NCI-H2171 treated with DMSO at 0.1 percent for 48 hours (cell line): ENCODE data around the gene TSPAN15.
"Not testable (repeated sequence)": the region's sequence is repeated elsewhere in the genome, so short reads cannot be mapped to it uniquely, and the experiment has no call there.

Experiments
- DNase-seq: peaks from one replicate; lab custom pipeline; 2025; lab: John Stamatoyannopoulos, UW

Gene TSPAN15

DNA sequence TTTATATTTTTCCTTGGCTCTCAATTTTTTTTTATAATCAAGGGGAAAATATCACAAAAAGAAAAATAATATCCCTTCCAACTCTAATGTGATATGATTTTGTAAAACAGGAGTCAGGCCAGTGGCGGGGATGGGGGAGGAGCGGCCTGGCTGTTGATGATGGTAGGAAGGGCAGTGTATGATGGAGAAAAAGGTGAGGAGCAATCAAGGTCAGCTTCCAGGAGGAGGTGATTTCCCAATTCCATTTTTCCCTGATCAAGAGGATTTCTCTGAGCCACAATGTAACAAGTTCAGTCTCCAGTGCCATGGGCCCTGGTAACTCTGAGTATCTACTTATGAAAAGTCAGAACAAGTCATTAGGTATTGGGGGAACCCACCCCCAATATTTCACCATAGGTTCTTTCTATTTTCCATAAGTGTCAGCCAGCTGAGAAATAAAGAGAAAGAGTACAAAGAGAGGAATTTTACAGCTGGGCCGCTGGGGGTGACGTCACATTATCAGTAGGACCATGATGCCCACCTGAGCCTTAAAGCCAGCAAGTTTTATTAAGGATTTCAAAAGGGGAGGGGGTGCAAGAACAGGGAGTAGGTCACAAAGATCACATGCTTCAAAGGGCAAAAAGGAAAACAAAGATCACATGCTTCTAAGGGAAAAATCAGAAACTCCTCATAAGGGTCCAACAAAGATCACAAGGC, 37.0 kb downstream of the TSPAN15 start:
- not testable (repeated sequence) for DNase-seq

DNA sequence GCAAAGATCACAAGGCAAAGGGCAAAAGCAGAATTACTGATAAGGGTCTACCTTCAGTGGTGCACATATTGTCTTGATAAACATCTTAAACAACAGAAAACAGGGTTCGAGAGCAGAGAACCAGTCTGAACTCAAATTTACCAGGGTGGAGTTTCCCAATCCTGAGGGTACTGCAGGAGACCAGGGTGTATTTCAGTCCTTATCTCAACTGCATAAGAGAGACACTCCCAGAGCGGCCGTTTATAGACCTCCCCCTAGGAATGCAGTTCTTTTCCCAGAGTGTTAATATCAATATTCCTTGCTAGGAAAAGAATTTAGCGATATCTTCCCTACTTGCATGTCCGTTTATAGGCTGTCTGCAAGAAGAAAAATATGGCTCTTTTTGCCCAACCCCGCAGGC, 37.6 kb downstream of the TSPAN15 start:
- DNase-seq = not testable (repeated sequence)

DNA sequence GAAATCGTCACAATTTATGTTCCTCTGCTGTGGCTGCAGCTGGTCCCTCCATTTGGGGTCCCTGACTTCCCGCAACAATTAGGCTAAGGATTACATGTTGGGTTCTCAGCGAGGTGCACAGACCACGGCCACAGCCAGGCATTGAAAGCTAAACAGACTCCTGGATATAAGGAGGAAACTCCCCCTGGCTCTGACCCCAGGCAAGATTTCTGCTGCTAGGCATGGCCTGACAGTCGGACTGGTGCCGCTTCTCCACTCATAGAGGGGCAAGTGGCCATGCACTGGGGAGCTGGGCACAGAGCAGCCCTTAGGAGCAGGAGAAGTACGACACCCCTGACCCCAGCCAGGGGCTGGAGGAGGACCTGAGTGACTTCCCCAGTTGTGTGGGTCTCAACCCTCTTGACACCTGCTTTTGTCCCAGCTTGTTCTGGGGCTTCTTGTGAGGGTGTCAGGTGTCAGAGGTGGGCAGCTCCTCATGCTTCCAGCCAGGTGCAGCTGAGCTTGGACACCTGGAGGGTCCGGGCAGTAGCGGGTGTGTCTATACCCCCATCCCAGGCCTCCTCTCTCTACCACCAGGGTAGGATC, 38.3 kb downstream of the TSPAN15 start:
- no peak for DNase-seq

DNA sequence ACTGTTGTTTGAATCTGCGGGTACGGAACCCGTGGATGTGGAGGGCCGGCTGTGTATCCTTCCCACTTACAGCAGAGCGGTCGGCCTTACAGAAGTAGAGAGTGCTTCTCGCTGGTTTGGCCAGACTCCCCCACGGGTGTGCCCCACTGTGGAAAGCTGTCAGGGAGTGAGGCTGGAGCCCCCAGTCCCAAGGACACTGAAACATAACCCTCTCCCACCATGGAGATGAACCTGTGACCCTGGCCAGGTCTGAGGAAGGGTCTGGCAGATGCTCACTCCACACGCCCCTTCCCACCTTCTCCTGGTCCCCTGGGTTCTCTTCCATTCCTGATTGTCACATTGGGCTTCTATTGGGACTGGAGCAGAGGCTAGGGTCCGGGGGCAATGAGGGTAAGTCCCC, 39.6 kb downstream of the TSPAN15 start:
- no peak for DNase-seq

DNA sequence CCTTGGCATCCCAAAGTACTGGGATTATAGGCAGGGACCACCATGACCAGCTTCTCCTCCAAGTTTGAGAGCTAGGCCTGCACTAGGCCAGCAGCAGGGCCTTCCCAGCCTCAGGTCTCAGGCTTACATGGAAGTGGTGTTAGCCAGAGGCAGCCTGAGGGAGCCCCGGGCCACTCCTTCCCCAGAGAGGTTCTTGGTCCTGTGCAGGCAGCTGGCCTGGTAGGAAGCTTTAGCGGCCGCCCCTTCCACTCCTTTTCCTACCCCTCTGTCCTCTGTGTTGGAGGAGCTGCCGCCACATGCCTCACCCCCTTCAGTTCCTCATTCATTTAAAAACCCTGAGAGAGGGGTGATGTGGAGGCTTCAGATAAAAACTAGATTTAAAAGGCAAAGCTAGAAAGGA, 40.3 kb downstream of the TSPAN15 start:
- DNase-seq = no peak

DNA sequence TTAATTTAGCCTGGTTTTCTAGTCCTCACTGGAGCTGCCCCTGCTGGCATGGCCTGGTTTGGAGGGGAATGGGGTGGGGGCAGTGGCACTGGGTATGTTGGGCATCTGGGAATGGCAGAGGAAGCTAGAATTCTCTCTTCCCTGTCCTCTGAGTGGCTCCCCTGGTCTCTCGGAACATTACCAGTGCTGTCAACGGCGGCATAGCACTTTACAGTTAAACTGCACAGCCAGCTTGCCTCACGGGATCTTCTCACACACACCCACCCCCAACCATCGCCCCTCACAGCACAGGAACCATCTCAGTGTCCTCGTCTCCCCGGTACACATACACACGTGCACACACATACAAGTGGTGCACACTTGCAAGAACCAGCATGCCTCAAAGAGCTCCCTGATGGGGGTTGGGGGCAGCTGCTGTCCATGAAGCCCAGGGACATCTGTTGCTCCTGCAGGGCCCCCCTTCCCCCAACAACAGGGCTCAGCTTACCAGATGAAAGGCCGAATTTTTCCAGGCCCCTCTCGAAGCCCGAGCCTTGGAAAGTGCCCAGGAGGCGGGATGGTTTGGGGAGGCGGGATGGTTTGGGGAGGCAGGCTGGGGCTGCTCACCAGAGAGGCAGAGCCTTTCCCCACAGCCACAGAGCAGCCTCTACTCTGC, 41.0 kb downstream of the TSPAN15 start:
- peak; percentile 36 for DNase-seq

DNA sequence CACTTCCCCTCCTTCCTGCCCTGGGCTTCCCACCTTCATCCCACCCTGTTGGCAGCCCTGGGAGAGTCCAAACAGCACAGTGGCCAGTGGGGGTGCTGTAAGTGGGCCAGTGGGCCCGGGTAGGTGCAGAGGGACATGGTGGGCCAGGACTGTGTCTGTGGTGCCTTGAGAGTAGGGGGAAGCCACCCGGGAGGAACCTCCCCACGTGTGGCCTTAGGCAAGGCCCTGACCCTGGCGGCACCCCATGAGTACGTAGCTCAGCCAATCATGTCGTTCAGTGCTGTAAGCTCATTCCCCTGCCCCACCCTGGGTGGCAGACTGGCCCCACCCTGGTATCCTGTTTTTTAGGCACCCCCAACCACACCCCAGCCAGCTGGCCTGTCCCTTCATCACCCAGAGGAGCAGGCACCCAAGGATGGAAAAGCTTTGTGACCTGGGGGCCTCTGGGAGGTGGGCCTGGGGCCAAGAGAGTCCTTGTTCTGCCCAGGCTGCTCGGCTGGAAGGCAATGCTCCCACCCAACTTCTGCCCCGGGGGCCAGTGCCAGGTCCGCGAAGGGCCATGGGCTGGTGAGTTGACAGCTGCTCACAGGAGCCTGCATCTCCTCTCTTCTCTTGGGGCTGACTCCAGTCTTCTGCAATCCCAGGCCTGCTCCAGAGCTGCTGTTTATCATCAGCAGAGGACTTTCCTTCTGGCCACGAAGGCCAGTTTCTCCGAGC, 41.6 kb downstream of the TSPAN15 start:
- DNase-seq = no peak

DNA sequence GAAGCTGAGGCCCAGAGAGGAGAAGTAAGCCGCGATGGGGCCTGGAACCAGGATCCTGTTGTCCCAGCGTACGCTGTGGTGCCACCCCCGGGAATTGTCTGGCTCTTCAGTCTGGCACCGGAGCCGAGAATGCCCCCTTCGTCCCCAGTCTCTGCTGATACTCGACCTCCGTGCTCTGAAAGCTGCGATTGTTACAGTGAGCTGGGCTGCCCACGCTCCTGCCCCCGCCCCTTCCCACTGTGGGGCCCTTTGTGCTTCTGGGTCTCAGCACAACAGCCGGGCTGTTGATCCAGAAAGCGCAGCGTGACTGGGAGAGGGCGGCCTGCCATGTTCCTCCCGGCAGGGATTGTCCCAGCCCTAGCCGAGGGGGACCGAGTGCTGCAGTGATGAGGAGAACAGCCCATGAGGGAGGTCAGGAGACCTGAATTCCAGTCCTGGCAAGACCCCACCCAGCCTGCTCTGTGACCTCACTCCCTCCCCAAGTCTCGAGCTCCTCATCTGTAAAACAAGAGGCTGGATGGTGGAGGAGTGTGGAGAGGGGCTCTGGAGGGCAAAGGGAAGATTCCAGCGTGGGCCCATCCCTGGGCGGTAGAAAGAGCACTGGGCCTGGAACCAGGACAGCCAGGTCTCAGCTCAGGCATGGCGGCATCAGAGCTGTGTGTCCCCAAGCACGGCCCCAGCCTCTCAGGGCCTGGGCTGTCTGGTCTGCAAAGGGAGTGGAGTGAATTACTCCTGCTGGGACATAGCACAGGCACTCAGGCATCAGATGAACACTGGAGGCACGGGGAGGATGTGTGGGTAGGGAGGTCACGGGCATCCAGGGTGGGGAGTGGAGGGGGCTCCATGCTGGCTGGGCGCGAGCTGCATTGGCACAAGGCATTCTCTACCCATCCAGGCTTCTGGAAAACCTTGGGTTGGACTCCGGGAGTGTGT, 43.6 kb downstream of the TSPAN15 start:
- no peak for DNase-seq

DNA sequence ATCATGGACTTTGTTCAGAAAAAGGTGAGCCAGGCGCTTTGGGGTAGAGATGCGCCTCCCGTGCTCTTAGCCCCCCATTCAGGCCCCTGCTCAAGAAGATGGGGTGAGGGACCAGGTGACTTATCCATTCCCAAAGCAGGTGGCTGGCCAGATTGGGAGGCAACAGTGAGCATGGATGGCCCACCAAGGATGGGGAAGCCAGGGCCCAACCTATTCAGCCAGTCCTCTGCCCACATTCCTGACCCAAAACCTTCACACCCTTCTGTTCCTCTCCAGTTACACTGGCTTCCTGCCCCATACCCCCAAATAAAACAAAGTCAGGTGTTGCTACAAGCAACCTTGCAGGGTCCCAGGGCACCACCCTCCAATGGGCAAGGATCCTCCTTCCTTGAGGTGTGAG, 44.4 kb downstream of the TSPAN15 start:
- DNase-seq = no peak

DNA sequence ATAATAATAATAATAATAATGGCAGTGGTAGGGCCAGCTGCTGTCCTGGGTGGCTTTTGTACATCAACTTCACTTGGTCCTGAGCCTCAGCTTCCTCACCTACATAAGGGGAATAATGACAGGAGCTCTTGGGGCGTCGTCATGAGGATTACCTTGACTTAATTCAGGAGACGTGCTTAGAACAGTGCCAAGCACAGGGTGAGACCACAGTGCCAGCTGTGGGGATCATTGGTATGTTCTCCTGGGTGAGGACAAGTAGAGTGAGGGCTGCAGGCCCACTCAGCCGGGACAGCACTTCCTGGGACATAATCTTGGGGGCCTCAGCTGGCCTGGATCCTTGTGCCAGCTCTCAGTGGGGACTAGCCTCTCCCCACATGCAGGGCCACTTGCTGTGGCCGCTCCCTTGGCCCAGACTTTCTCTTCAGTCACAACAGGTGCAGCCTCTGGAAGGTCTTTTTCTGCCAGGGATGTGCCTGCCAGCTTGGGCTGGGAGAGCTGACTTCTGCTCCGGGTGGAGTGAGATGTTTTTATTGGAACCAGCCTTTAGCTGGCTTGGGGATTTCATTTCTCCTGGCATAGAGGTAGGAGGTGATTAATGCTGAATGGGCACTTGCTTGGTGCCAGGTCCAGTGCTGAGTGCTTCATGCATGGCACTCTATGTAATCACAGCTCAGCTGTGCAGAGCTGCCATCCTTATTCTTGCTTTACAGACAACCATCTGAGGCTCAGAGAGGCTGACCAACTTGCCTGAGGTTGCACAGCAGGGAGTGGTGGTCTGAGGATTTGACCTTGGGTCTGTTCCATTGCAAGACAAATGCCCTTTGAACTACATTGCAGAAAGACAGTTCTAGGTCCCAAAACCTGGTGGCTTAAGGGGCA, 45.3 kb downstream of the TSPAN15 start:
- no peak for DNase-seq

DNA sequence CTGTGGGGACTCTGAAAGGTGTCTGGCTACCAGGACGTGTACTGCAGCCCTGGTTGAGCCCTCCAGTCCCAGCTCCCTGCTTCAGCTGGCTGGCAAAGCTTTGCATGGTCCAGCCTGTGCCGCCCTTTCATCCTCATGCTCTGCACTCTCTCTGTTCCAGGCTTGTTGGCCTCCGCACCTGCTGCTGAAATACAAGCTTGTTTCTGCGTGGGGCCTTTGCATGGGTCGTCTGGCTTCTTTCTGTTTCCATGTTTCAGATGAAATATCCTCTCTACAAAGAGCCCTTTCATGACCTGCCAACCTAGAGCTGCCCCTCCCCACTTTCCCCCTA, 45.9 kb downstream of the TSPAN15 start:
- no peak for DNase-seq

DNA sequence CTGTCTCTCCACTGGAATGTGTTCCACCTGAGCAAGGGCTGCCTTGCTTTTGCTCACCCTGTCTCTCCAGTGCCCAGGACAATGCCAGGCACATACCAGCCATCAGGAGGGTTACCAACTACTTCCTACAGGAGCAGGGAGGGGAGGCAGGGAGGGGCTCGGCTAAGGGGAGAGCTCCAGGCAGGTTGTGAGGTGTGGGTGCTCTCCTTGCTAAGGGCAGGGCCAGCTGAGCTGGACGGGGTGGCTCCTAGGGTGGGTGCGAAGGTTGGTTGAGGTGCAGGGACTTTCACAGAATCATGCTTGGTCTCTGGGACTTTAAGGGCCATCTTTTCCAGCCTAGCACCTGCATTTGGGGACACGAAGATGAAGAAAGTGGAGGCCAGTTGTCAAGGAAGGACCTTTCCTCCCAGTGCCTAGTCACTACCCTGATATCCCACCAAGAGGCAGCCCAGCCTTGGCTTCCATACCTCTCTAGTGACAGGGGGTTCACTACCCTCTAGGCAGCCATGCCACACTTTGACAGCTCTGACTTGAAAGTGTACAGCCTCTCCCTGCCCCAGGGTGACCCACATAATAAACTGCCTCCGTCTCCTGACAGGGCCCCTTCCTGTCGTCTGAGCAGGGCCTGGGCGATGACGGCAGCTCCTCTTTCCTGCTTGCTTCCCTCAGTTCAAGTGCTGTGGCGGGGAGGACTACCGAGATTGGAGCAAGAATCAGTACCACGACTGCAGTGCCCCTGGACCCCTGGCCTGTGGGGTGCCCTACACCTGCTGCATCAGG, 46.5 kb downstream of the TSPAN15 start:
- DNase-seq = no peak

DNA sequence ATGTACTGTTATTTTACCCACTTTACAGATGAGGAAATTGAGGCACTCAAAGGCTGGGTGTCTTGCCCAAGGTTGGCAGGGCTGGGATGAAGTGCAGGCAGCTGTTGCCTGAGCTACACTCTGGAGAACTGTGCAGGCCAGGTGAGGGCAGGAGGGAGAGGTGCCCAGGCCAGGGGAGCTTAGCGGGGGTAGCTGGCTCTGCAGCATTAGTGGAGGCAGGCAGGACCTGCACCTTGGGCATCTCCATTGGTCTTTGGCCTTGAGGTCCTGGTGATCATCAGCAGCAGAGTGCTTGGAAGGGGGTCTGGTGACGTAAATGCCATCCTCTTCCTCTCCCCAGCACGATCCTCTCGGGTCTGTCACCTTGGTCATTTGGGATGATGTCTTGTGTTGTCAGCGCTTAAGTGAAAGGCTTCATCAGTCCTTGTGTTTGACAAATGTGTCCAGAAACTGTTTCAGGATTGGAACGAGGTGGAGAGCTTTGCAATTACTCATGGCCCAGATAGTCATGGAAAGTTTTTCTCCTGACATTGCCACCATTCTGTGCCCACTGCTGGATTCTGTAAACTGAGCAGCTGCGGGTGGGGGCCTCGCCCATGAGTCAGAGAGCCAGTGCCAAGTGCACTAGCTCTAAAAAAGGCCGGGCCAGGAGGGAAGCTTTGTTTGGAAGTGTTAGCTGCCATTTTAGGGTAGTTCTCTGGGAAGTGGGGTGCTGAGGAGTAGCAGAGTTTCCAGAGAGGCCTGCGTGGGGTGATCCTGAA, 47.6 kb downstream of the TSPAN15 start:
- DNase-seq = no peak

DNA sequence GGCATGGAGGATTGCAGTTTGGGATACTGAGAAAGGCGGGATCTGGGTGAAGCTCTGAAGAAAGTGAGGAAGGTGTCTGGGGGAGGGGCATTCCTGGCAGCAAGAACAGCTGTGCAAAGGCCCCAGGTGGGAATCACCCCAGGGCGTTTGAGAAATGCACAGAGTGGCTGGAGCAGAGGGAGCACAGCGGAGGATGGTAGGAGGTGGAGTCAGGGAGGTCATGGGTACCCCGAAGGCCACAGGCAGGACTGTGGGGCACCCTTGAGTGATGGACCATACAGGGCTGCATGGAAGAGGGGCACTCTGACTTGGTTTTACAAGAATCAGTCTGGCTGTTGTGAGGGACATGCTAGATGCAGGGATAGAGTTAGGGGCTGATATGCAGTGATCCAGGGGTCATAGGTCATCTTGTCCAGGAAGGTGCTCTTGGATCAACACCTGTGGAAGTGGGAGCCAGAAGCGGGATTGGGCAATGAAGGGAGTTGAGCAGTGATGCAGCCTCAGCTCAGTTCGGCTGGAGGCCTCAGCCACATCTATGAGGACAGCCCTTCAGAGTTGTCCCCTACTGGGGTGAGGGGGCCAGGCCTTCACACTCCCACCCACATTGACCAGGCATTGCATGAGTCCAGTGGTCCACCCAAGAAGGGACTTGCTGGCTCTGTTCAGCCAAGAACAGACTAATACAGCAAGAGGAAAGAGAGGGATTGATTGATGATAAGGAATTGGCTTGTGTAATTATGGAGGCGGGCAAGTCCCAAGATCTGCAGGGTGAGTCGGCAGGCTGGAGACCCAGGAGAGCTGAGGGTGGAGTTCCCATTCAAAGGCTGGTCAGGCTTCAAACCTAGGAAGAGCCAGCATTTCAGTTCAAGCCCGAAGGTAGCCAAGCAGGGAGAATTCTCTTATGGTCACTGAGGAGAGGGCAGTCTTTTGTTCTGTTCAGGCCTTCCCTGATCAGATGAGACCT, 48.7 kb downstream of the TSPAN15 start:
- no peak for DNase-seq

DNA sequence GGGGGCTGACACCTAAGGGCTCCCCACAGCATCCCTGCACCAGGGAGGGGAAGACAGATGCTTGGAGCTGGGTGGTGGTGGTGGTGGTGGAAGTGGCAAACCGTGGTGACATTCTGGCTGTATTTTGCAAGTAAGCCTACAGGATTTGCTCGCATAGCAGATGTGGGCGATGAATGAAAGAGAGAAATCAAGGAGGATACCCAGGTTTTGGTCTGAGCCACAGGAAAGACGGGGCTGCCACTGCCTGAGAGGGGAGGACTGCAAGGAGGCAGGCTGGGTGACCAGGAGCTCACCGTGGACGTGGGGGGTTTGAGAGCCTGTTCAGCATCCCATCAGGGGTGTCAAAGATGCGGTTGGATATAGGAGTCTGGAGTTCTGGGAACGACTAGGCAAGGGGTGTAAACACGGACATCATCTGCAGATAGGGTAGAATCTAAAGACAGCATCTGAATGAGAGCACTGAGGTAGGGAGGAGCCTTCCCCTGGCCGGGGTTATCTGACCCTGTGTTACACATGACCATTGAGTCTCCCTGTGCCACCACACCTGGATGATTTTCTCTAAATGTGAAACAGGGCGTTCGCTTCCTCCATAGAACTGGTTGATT, 49.7 kb downstream of the TSPAN15 start:
- no peak for DNase-seq

DNA sequence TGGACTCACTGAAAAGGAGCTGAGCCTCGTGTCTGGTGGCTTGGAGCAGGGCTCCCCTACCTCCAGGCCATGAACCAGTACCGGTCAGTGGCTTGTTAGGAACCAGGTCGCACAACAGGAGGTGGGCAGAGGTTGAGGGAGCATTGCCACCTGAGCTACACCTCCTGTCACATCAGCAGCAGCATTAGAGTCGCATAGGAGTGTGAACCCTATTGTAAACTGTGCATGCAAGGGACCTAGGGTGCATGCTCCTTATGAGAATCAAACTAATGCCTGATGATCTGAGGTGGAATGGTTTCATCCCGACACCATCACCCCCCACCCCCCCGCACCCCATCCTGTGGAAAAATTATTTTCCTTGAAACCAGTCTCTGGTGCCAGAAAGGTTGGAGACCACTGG, 50.4 kb downstream of the TSPAN15 start:
- DNase-seq = no peak

DNA sequence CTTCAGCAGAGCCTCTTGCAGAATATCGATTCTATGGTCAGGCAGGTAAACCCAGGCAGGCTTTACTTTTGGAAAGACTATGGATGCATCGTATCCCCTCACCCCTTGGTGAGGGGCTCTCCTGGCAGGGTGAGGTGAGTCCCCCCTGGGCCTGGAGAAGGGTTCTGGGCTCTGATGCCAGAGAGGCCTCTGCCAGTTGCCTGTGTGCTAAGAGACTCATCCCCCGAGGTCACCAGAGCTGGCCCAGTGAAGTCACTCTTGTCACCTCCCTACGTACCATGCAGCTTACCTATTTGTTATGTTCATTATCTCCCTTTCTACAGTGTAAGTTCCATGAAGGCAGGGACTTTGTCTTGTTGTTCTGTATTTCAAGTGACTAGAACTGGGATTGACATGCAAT, 51.3 kb downstream of the TSPAN15 start:
- no peak for DNase-seq
